Transverse colon (tissue), 4 donors: Measurements from ENCODE around the gene DST.

Experiments used
- POLR2AphosphoS5 ChIP-seq, 3 donors: sonication (generic); formaldehyde crosslinking; IDR thresholded peaks; one replicate each; pipeline ENCODE4 v1.6.1; 2016; ENCODE audit warnings: antibody characterized with exemption in 3 of 3
- TF ChIP-seq, protein P1 (sequence below), 5 experiments: fragments of 200-600 bp in 3 of 5; fragments of 450-650 bp in 2 of 5; sonication (generic) in 3 of 5; IDR thresholded peaks; 1 replicate in 2 of 5; 2 replicates in 3 of 5; pipeline ENCODE4 v1.5.1; 2016 to 2017; ENCODE audit warnings: antibody characterized with exemption in 5 of 5, inconsistent platforms in 3 of 5, mild to moderate bottlenecking in 2 of 5, moderate library complexity in 1 of 5

DNA sequence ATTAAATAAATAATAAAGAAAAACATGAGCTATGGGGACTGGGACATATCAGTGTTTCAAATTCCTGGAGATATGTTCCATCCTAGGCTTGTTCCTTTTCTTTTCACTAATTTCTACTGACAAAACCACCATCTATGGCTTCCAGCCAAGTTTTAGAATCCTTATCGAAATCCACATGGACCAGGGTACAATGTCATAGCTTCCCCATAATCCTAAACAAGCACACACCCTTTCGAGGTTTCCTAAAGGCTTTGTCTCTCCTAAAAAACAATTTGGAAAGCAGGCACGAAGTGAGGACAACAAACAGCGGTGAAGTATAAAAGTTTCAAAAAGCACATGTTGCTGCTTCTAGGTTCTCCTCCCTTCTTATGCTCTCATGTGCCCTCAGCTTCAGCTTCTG lies 13.3 kb upstream of the DST start:
- no peak for TF ChIP-seq POLR2AphosphoS5 (IDR thresholded peaks at IDR 0.05)
- TF ChIP-seq, protein P1, sequence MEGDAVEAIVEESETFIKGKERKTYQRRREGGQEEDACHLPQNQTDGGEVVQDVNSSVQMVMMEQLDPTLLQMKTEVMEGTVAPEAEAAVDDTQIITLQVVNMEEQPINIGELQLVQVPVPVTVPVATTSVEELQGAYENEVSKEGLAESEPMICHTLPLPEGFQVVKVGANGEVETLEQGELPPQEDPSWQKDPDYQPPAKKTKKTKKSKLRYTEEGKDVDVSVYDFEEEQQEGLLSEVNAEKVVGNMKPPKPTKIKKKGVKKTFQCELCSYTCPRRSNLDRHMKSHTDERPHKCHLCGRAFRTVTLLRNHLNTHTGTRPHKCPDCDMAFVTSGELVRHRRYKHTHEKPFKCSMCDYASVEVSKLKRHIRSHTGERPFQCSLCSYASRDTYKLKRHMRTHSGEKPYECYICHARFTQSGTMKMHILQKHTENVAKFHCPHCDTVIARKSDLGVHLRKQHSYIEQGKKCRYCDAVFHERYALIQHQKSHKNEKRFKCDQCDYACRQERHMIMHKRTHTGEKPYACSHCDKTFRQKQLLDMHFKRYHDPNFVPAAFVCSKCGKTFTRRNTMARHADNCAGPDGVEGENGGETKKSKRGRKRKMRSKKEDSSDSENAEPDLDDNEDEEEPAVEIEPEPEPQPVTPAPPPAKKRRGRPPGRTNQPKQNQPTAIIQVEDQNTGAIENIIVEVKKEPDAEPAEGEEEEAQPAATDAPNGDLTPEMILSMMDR (IDR thresholded peaks at IDR 0.05) = no peak
